ENCODE results near the gene KRTAP5-11. TPM values are rescaled to one million over a fixed set of nuclear protein-coding genes. Genes with fewer than 3 reads are reported as not detected.

Gene KRTAP5-11
- polyA plus RNA-seq, 2 of the 4 experiments (the other 2 are of a cell fraction) = not detected

- TF ChIP-seq RARB (CRISPR knock-in tag; IDR thresholded peaks at IDR 0.05) (no peak), FOSL2 (IDR thresholded peaks at IDR 0.05) (no peak), FOSL2 (CRISPR knock-in tag; IDR thresholded peaks at IDR 0.05) (no peak), SMC3 (IDR thresholded peaks at IDR 0.05) (no peak), GATA3 (IDR thresholded peaks at IDR 0.05; ENCODE audit: borderline replicate concordance) (no peak), NR3C1 (IDR thresholded peaks at IDR 0.05) (no peak), EHF (CRISPR knock-in tag; IDR thresholded peaks at IDR 0.05) (no peak), BHLHE40 (IDR thresholded peaks at IDR 0.05; ENCODE audit: low read depth, low read length) (no peak), HEYL (CRISPR knock-in tag; IDR thresholded peaks at IDR 0.05) (no peak), MAFK (IDR thresholded peaks at IDR 0.05; ENCODE audit: partially characterized antibody) (no peak), HOXA7 (CRISPR knock-in tag; IDR thresholded peaks at IDR 0.05) (no peak), KDM1A (IDR thresholded peaks at IDR 0.05; ENCODE audit: low read depth) (no peak), TFCP2L1 (CRISPR knock-in tag; IDR thresholded peaks at IDR 0.05) (no peak), ZFP36 (IDR thresholded peaks at IDR 0.05; ENCODE audit: borderline replicate concordance, partially characterized antibody) (no peak)
- TF ChIP-seq, protein P1, sequence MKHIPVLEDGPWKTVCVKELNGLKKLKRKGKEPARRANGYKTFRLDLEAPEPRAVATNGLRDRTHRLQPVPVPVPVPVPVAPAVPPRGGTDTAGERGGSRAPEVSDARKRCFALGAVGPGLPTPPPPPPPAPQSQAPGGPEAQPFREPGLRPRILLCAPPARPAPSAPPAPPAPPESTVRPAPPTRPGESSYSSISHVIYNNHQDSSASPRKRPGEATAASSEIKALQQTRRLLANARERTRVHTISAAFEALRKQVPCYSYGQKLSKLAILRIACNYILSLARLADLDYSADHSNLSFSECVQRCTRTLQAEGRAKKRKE (CRISPR knock-in tag; IDR thresholded peaks at IDR 0.05; ENCODE audit: low read depth) = no peak
- TF ChIP-seq, protein P2, sequence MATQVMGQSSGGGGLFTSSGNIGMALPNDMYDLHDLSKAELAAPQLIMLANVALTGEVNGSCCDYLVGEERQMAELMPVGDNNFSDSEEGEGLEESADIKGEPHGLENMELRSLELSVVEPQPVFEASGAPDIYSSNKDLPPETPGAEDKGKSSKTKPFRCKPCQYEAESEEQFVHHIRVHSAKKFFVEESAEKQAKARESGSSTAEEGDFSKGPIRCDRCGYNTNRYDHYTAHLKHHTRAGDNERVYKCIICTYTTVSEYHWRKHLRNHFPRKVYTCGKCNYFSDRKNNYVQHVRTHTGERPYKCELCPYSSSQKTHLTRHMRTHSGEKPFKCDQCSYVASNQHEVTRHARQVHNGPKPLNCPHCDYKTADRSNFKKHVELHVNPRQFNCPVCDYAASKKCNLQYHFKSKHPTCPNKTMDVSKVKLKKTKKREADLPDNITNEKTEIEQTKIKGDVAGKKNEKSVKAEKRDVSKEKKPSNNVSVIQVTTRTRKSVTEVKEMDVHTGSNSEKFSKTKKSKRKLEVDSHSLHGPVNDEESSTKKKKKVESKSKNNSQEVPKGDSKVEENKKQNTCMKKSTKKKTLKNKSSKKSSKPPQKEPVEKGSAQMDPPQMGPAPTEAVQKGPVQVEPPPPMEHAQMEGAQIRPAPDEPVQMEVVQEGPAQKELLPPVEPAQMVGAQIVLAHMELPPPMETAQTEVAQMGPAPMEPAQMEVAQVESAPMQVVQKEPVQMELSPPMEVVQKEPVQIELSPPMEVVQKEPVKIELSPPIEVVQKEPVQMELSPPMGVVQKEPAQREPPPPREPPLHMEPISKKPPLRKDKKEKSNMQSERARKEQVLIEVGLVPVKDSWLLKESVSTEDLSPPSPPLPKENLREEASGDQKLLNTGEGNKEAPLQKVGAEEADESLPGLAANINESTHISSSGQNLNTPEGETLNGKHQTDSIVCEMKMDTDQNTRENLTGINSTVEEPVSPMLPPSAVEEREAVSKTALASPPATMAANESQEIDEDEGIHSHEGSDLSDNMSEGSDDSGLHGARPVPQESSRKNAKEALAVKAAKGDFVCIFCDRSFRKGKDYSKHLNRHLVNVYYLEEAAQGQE (IDR thresholded peaks at IDR 0.05) = no peak
- WGBS (ENCODE audit: missing lambda C conversion rate) = 20% methylated on average over 4 of the region's 4 CpGs
- DNase-seq (ENCODE audit: low read depth in 1 of 2, low spot score in 1 of 2) (no peak), ATAC-seq (no peak), FAIRE-seq (no peak)
- H3K4me2 ChIP-seq = no peak overlapping the region
- POLR2A ChIA-PET = interaction anchor here (0.5 kb wide), 1 partner anchor 1111 kb away, joined by 4 read pairs; no protein-coding TSS in a partner anchor
- CTCF ChIA-PET = interaction anchor here (0.8 to 2.0 kb wide), 4 partner anchors 8 to 19 kb away, joined by 3 to 8 read pairs (median 4); no protein-coding TSS in a partner anchor
- peaks cover 17% of the 10 kb centered on the region for H3K9me3 ChIP-seq
- no peak overlapping the region for H3K4me3 ChIP-seq
- no peak overlapping the region for H3K27ac ChIP-seq
- no peaks in the 10 kb centered on the region for H3K4me1 ChIP-seq
Observed at GRCh38 chr11:71564430-71564829, 18.2 kb downstream of the KRTAP5-11 start.

DNA sequence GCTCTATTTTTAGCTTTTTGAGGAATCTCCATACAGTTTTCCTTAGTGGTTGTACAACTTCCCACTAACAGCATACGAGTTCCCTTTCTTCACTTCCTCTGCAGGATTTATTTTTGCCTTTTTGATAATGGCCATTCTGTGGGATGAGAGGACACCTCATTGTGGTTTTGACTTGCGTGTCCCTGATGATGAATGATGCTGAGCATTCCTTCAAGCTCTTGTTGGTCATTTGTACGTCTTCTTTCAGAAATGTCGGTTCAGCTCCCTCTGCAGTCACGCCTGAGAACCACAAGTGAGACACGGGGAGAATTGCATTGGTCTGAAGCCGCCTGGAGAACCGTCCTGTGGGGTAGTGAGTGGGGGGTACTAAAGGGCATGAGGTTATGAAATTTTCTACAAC lies 19.3 kb downstream of the KRTAP5-11 start:
- 5% methylated on average over 8 of the region's 8 CpGs for WGBS (ENCODE audit: missing lambda C conversion rate)
- ChIA-PET POLR2A (interaction anchor here (0.6 kb wide), 1 partner anchor 111 kb away, joined by 3 read pairs; no protein-coding TSS in a partner anchor), CTCF (interaction anchor here (0.6 to 1.8 kb wide), 7 partner anchors 10 to 110 kb away, joined by 3 to 5 read pairs (median 4); partner anchors contain the start of gene NADSYN1)
- ATAC-seq (peak; percentile 88 to 90), FAIRE-seq (peak; percentile 63), DNase-seq (ENCODE audit: low read depth in 1 of 2, low spot score in 1 of 2) (peak; percentile 67 to 68)
- Histone ChIP-seq H3K27ac (no peak overlapping the region), H3K4me3 (no peak overlapping the region), H3K4me1 (no peaks in the 10 kb centered on the region), H3K9me3 (peaks cover 17% of the 10 kb centered on the region), H3K4me2 (no peak overlapping the region)
- TF ChIP-seq, protein P2 (IDR thresholded peaks at IDR 0.05) = no peak
- TF ChIP-seq ZNF302 (CRISPR knock-in tag; IDR thresholded peaks at IDR 0.05) = no peak
- TF ChIP-seq, protein P3, sequence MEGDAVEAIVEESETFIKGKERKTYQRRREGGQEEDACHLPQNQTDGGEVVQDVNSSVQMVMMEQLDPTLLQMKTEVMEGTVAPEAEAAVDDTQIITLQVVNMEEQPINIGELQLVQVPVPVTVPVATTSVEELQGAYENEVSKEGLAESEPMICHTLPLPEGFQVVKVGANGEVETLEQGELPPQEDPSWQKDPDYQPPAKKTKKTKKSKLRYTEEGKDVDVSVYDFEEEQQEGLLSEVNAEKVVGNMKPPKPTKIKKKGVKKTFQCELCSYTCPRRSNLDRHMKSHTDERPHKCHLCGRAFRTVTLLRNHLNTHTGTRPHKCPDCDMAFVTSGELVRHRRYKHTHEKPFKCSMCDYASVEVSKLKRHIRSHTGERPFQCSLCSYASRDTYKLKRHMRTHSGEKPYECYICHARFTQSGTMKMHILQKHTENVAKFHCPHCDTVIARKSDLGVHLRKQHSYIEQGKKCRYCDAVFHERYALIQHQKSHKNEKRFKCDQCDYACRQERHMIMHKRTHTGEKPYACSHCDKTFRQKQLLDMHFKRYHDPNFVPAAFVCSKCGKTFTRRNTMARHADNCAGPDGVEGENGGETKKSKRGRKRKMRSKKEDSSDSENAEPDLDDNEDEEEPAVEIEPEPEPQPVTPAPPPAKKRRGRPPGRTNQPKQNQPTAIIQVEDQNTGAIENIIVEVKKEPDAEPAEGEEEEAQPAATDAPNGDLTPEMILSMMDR (IDR thresholded peaks at IDR 0.05) = peak; percentile 35
- no peak for TF ChIP-seq KDM1A (IDR thresholded peaks at IDR 0.05; ENCODE audit: low read depth)
- no peak for TF ChIP-seq RNF2 (IDR thresholded peaks at IDR 0.05; ENCODE audit: borderline replicate concordance, low read depth)
- TF ChIP-seq RAD21 (conservative IDR thresholded peaks at IDR 0.05 in 1 of 2, IDR thresholded peaks at IDR 0.05 in 1 of 2) = peak; percentile 33 to 51; a peak in 3 of 5 replicates
- TF ChIP-seq HOXA7 (CRISPR knock-in tag; IDR thresholded peaks at IDR 0.05) = no peak

Data from A549 (cell line).